IMR-90 (cell line): ENCODE measurements around the gene XIST. TPM values are rescaled to one million over a fixed set of nuclear protein-coding genes. Genes with fewer than 3 reads are reported as not detected.
"Not testable (repeated sequence)": the region's sequence is repeated elsewhere in the genome, so short reads cannot be mapped to it uniquely, and the experiment has no call there.

Experiments
- ATAC-seq: fragments of 200-7000 bp; cut with Tn5 transposase; 2 replicates; pipeline ENCODE4 v1.9.1; 2020; ENCODE audit warnings: low read depth, mild to moderate bottlenecking, moderate library complexity
- BruUV-seq: library from RNA; stranded (reverse); fragments of 400-500 nt; replicated peaks from 2 replicates; lab custom pipeline; 2021; lab: Mats Ljungman, UMichigan
- CTCF ChIA-PET: fragments of 300-600 bp; formaldehyde crosslinking; extraction: SDS; loops from one replicate; lab custom pipeline; 2021; ENCODE audit warnings: antibody characterized with exemption; lab: Yijun Ruan, JAX
- POLR2A ChIA-PET: fragments of 300-600 bp; sonication (Branson Sonifier 250); formaldehyde crosslinking; loops from one replicate; lab custom pipeline; 2022; ENCODE audit warnings: antibody characterized with exemption; ENCODE audit not compliant: unreplicated experiment; lab: Charles Lee
- DNase-seq: peaks from one replicate; pipeline ENCODE4 v3.0.0; 2013
- H2AFZ ChIP-seq: replicated peaks from 2 replicates; pipeline ENCODE3; 2013; ENCODE audit warnings: low read length, mild to moderate bottlenecking; ENCODE audit not compliant: poor library complexity
- H2AK5ac ChIP-seq: 2 replicates; pipeline ENCODE4 v1.6.1; 2013; ENCODE audit warnings: low read depth, low read length, inconsistent platforms
- H2AK9ac ChIP-seq: replicated peaks from 2 replicates; pipeline ENCODE3; 2013; ENCODE audit warnings: mild to moderate bottlenecking, low read depth, low read length, moderate library complexity; ENCODE audit not compliant: poor library complexity
- H2BK120ac ChIP-seq: 2 replicates; pipeline ENCODE4 v1.6.1; 2013; ENCODE audit warnings: low read depth, low read length, inconsistent platforms
- H2BK15ac ChIP-seq: 3 replicates; pipeline ENCODE4 v1.6.1; 2013; ENCODE audit warnings: low read depth, low read length, inconsistent platforms
- H2BK20ac ChIP-seq: 2 replicates; pipeline ENCODE4 v1.6.1; 2013; ENCODE audit warnings: low read depth, mild to moderate bottlenecking, inconsistent platforms, low read length, moderate library complexity
- H2BK5ac ChIP-seq: 2 replicates; pipeline ENCODE4 v1.6.1; 2013; ENCODE audit warnings: mild to moderate bottlenecking, low read depth, low read length, inconsistent platforms; ENCODE audit not compliant: poor library complexity, severe bottlenecking
- H3K14ac ChIP-seq: replicated peaks from 2 replicates; pipeline ENCODE4 v1.6.1; 2013; ENCODE audit warnings: low read depth, low read length, inconsistent platforms
- H3K18ac ChIP-seq: 2 replicates; pipeline ENCODE4 v1.6.1; 2013; ENCODE audit warnings: low read depth, low read length, control low read depth
- H3K23ac ChIP-seq: 2 replicates; pipeline ENCODE4 v1.6.1; 2013; ENCODE audit warnings: low read depth, low read length, inconsistent platforms
- H3K27ac ChIP-seq: 2 replicates; pipeline ENCODE4 v1.5.1; 2013; ENCODE audit warnings: mild to moderate bottlenecking, control low read depth, low read length; ENCODE audit not compliant: insufficient read depth
- H3K27me3 ChIP-seq: 2 replicates; pipeline ENCODE4 v1.6.1; 2013; ENCODE audit warnings: low read length; ENCODE audit not compliant: control insufficient read depth, insufficient read depth
- H3K36me3 ChIP-seq: 2 replicates; pipeline ENCODE4 v1.6.1; 2013; ENCODE audit warnings: low read length, mixed read lengths; ENCODE audit not compliant: control insufficient read depth, insufficient read depth
- H3K4ac ChIP-seq: 2 replicates; pipeline ENCODE4 v1.6.1; 2013; ENCODE audit warnings: low read depth, low read length, inconsistent platforms
- H3K4me1 ChIP-seq: 2 replicates; pipeline ENCODE4 v1.6.1; 2013; ENCODE audit warnings: low read length, mixed read lengths; ENCODE audit not compliant: control insufficient read depth, insufficient read depth
- H3K4me2 ChIP-seq: 2 replicates; pipeline ENCODE4 v1.6.1; 2013; ENCODE audit warnings: low read depth, mild to moderate bottlenecking, control low read depth, low read length, moderate library complexity
- H3K4me3 ChIP-seq: 2 replicates; pipeline ENCODE4 v1.5.1; 2013; ENCODE audit warnings: low read depth, mild to moderate bottlenecking, control low read depth, low read length, moderate library complexity; ENCODE audit not compliant: insufficient read depth
- H3K56ac ChIP-seq: 2 replicates; pipeline ENCODE4 v1.6.1; 2013; ENCODE audit warnings: low read length, inconsistent platforms; ENCODE audit not compliant: insufficient read depth; ENCODE audit errors: extremely low read depth
- H3K79me1 ChIP-seq, 2 experiments: 2 replicates each; pipeline ENCODE4 v1.6.1; 2013; ENCODE audit warnings: low read length in 2 of 2, inconsistent platforms in 1 of 2, low read depth in 1 of 2
- H3K9ac ChIP-seq: 2 replicates; pipeline ENCODE4 v1.6.1; 2013; ENCODE audit warnings: low read depth, low read length, control low read depth
- H3K9me1 ChIP-seq: 2 replicates; pipeline ENCODE4 v1.6.1; 2013; ENCODE audit warnings: low read length, inconsistent platforms; ENCODE audit not compliant: insufficient read depth
- H3K9me3 ChIP-seq: 2 replicates; pipeline ENCODE4 v1.6.1; 2013; ENCODE audit warnings: low read length; ENCODE audit not compliant: control insufficient read depth, insufficient read depth
- H4K20me1 ChIP-seq: 2 replicates; pipeline ENCODE4 v1.6.1; 2013; ENCODE audit warnings: low read length, inconsistent platforms; ENCODE audit not compliant: insufficient read depth
- H4K5ac ChIP-seq: 2 replicates; pipeline ENCODE4 v1.6.1; 2013; ENCODE audit warnings: mild to moderate bottlenecking, low read depth, low read length, control low read depth
- H4K8ac ChIP-seq, 2 experiments: 2 replicates each; pipeline ENCODE4 v1.6.1; 2013; ENCODE audit warnings: low read depth in 2 of 2, low read length in 2 of 2, control low read depth in 1 of 2, inconsistent platforms in 1 of 2
- H4K91ac ChIP-seq: 2 replicates; pipeline ENCODE4 v1.6.1; 2013; ENCODE audit warnings: low read depth, low read length, inconsistent platforms; ENCODE audit not compliant: insufficient read depth
- WGBS, 2 experiments: methylation state at CpG; one replicate each; pipeline versions ENCODE4 v1.1.5 to v1.1.7; 2013; ENCODE audit warnings: missing lambda C conversion rate in 2 of 2; ENCODE audit not compliant: insufficient read length in 1 of 2; ENCODE audit errors: extremely low coverage in 2 of 2; 5-methylcytosine and 5-hydroxymethylcytosine counted together
- dilution Hi-C: fragments of 300-500 bp; cut with HindIII; formaldehyde crosslinking; loops from one replicate; pipeline ENCODE4 v1.14.3; 2018; ENCODE audit warnings: low sequenced_read_pairs; ENCODE audit not compliant: unreplicated experiment
- in situ Hi-C: fragments of 300-500 bp; cut with MboI; formaldehyde crosslinking; loops from 3 replicates; pipeline ENCODE4 v1.14.3; 2019; ENCODE audit warnings: low sequenced_read_pairs, inconsistent platforms, mixed read lengths
- intact Hi-C: fragments of 100-400 bp; cut with micrococcal nuclease; formaldehyde crosslinking; loops from 2 replicates; pipeline ENCODE4 v1.10.0; 2022
- polyA plus RNA-seq, 3 experiments: library from polyadenylated mRNA; depleted of rRNA; stranded (reverse); fragments of >200 nt; gene quantifications; 2 replicates each; pipeline ENCODE4 v1.2.3, GENCODE V29; 2012; ENCODE audit warnings: low replicate concordance in 1 of 3
- total RNA-seq: library from RNA; depleted of rRNA; stranded (reverse); fragments of >200 nt; gene quantifications from 2 replicates; pipeline ENCODE4 v1.2.3, GENCODE V29; 2012

The XIST gene
- total and polyA plus RNA-seq, 2 of the 4 experiments (the other 2 are of a cell fraction) = 48.9 to 159 TPM

GRCh38 chrX:73898315-73898714 is 45.8 kb upstream of the XIST start:
- H4K8ac ChIP-seq, H4K91ac ChIP-seq, H2BK120ac ChIP-seq, ATAC-seq, H2BK5ac ChIP-seq, CTCF ChIA-PET, H3K18ac ChIP-seq, BruUV-seq, H3K4me1 ChIP-seq, in situ Hi-C loops, H3K9me3 ChIP-seq, H2BK15ac ChIP-seq, H3K36me3 ChIP-seq, H2AK9ac ChIP-seq, POLR2A ChIA-PET, DNase-seq, H3K4me3 ChIP-seq, H3K27ac ChIP-seq, H3K4ac ChIP-seq, H3K56ac ChIP-seq, H2AFZ ChIP-seq, H2BK20ac ChIP-seq, H3K79me1 ChIP-seq, H3K9ac ChIP-seq, H3K4me2 ChIP-seq, H3K23ac ChIP-seq, H4K5ac ChIP-seq, dilution Hi-C loops, H3K9me1 ChIP-seq, H4K20me1 ChIP-seq, H3K14ac ChIP-seq, H3K27me3 ChIP-seq, intact Hi-C loops, H2AK5ac ChIP-seq: not testable (repeated sequence)
- no CpG with 5 or more reads among the region's 3 CpGs for WGBS, 2 experiments

- H3K4me3 ChIP-seq, in situ Hi-C loops, CTCF ChIA-PET, H3K79me1 ChIP-seq, H2BK20ac ChIP-seq, H2AFZ ChIP-seq, H4K5ac ChIP-seq, intact Hi-C loops, BruUV-seq, dilution Hi-C loops, H2BK15ac ChIP-seq, ATAC-seq, H2AK9ac ChIP-seq, H4K20me1 ChIP-seq, H3K56ac ChIP-seq, H4K8ac ChIP-seq, H3K4me2 ChIP-seq, H2BK5ac ChIP-seq, H3K23ac ChIP-seq, H3K9me1 ChIP-seq, H3K27ac ChIP-seq, H3K9me3 ChIP-seq, H2AK5ac ChIP-seq, H3K18ac ChIP-seq, H3K4me1 ChIP-seq, H3K27me3 ChIP-seq, DNase-seq, H4K91ac ChIP-seq, H3K4ac ChIP-seq, H2BK120ac ChIP-seq, H3K36me3 ChIP-seq, H3K9ac ChIP-seq, H3K14ac ChIP-seq, POLR2A ChIA-PET: not testable (repeated sequence)
- WGBS, 2 experiments = 50% methylated on average over 2 of the region's 14 CpGs; no CpG with 5 or more reads in 1 of the 2 experiments
These were observed 40.1 kb upstream of the XIST start for GRCh38 chrX:73892515-73893090.
